ACHN (cell line): ENCODE results near the gene CDH13.

Experiments
- DNase-seq: peaks from one replicate; pipeline ENCODE4 v3.0.0-alpha.2; 2015
- in situ Hi-C: cut with HindIII; loops from 2 replicates; pipeline ENCODE4 v1.10.0; 2017; ENCODE audit warnings: low sequenced_read_pairs, low pct_ligation_motif_present, low pct_unique_long_range_greater_than_20kb

The CDH13 gene

GRCh38 chr16:82623241-82623640 is 3.5 kb upstream of the CDH13 start:
- DNase-seq = no peak
- in situ Hi-C loops = no loop called here

- no peak for DNase-seq
- in situ Hi-C loops = no loop called here
Observed at GRCh38 chr16:82625066-82625968, 1.5 kb upstream of the CDH13 start.

GRCh38 chr16:82628088-82628423 is 1.3 kb downstream of the CDH13 start:
- peak; percentile 72 for DNase-seq
- in situ Hi-C loops = no loop called here

GRCh38 chr16:82628711-82629110 is 1.9 kb downstream of the CDH13 start:
- DNase-seq = no peak
- in situ Hi-C loops = no loop called here

- peak; percentile 66 for DNase-seq
- in situ Hi-C loops = no loop called here
Observed at GRCh38 chr16:82629441-82630027, 2.8 kb downstream of the CDH13 start.

GRCh38 chr16:82630219-82630618 is 3.5 kb downstream of the CDH13 start:
- no peak for DNase-seq
- in situ Hi-C loops = no loop called here

GRCh38 chr16:82630688-82631087 is 3.9 kb downstream of the CDH13 start:
- in situ Hi-C loops = no loop called here
- peak; percentile 46 for DNase-seq

- in situ Hi-C loops = no loop called here
- peak; percentile 38 for DNase-seq
Observed at GRCh38 chr16:82631701-82632685, 5.2 kb downstream of the CDH13 start.

- DNase-seq = no peak
- in situ Hi-C loops = no loop called here
Observed at GRCh38 chr16:82633964-82634600, 7.3 kb downstream of the CDH13 start.

GRCh38 chr16:82634955-82635610 is 8.3 kb downstream of the CDH13 start:
- in situ Hi-C loops = no loop called here
- DNase-seq = no peak

GRCh38 chr16:82636485-82636884 is 9.7 kb downstream of the CDH13 start:
- DNase-seq = peak; percentile 75
- in situ Hi-C loops = no loop called here

- no peak for DNase-seq
- in situ Hi-C loops = no loop called here
Observed at GRCh38 chr16:82636958-82637357, 10.2 kb downstream of the CDH13 start.

GRCh38 chr16:82638095-82638798 is 11.5 kb downstream of the CDH13 start:
- DNase-seq = peak; percentile 73
- in situ Hi-C loops = no loop called here

- in situ Hi-C loops = no loop called here
- no peak for DNase-seq
Observed at GRCh38 chr16:82639263-82639662, 12.5 kb downstream of the CDH13 start.

GRCh38 chr16:82639666-82640336 is 13.0 kb downstream of the CDH13 start:
- in situ Hi-C loops = no loop called here
- DNase-seq = peak; percentile 80

- in situ Hi-C loops = no loop called here
- DNase-seq = peak; percentile 69
Observed at GRCh38 chr16:82641336-82641984, 14.7 kb downstream of the CDH13 start.

- in situ Hi-C loops = no loop called here
- DNase-seq = no peak
Observed at GRCh38 chr16:82643136-82643535, 16.4 kb downstream of the CDH13 start.
